HUDEP-2 (cell line): ENCODE data around the gene ACTRT2.
A peak's percentile ranks its signal among the peaks of the same experiment; 100 is the strongest.

Experiments used
- DNase-seq, 76 experiments: peaks; one replicate each; lab custom pipeline; 2025; ENCODE audit not compliant: unreplicated experiment in 76 of 76; lab: John Stamatoyannopoulos, UW

The ACTRT2 gene

DNA sequence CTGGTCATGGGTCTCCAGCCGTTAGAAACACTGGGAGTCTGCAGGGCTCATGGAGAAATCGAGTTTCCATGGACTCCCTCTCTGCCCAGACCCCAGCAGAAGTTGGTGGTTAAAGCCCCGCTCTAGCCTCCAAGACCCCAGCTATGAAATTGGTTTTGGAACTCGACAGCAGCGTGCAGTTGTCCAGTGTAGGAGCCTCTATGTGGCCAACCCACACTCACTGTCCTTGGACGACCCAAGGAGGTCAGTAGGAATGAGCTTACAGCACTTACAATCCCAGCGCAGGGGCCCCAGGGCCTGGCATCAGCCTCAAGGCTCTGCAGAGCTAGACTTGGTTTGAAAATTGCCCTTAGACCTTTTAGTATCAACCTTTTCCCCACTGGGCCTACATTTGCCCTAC, 44.5 kb downstream of the ACTRT2 start:
- DNase-seq = no peak

DNA sequence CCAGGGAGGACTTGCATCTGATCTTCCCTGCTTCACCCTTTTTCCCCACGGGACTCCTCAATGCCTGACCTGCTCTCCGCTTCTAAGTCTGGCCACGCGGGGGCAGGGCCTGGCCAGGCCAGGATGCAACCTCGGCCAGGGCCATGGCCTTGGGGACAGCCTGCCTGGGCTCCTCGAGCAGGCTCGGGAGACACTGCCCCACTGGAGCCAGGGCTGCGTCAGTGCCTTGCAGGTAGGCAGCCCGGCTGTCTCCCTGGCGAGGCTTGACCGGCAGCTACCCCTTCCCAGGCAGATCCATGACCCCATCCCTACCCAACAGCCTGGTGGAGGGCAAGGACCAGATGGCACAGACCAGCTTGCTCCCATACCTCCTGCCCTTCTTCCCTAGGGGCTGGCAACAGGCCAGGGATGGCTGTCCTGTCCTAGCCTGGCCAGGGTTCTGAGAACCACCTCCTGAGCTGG, 45.0 kb downstream of the ACTRT2 start:
- DNase-seq = peak in 2 of 76 experiments; percentile 1 to 11

DNA sequence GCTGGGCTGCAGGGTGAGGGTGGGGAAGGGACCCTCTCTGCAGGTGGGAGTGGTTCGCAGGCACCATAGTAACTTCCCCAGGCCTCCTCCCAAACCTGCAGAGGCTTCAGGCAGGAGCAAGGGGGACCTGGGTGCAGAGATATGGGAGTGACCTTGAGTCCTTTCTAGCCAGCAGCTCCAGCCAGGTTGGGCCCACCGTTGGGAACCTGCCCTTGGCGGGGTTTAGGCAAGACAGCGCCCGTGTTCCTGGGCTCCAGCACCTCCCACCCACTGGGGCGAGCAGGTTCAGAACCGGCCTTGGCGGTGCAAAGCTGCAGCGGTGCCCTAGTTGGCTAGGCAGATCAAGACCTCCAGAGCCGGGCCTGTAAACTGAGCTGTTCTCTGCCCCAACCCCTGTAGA, 45.6 kb downstream of the ACTRT2 start:
- no peak for DNase-seq

DNA sequence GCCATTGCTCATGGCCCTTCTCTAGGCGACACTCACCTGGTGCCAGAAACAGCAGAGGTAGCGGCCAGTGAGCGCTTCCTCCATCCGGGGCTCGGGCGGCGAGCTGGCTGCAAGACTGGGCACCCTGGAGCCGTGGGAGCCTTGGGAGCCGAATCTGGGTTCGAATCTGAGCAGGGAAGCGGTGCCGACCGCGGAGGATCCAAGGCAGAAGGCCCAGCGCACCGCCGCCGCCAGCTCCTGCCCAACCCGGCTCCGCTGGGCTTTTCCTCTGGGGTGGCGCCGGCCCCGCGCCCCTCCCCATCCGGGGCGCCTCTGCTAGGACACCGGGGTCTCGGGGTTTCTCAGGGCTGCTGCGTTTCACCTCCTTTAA, 46.0 kb downstream of the ACTRT2 start:
- no peak for DNase-seq

DNA sequence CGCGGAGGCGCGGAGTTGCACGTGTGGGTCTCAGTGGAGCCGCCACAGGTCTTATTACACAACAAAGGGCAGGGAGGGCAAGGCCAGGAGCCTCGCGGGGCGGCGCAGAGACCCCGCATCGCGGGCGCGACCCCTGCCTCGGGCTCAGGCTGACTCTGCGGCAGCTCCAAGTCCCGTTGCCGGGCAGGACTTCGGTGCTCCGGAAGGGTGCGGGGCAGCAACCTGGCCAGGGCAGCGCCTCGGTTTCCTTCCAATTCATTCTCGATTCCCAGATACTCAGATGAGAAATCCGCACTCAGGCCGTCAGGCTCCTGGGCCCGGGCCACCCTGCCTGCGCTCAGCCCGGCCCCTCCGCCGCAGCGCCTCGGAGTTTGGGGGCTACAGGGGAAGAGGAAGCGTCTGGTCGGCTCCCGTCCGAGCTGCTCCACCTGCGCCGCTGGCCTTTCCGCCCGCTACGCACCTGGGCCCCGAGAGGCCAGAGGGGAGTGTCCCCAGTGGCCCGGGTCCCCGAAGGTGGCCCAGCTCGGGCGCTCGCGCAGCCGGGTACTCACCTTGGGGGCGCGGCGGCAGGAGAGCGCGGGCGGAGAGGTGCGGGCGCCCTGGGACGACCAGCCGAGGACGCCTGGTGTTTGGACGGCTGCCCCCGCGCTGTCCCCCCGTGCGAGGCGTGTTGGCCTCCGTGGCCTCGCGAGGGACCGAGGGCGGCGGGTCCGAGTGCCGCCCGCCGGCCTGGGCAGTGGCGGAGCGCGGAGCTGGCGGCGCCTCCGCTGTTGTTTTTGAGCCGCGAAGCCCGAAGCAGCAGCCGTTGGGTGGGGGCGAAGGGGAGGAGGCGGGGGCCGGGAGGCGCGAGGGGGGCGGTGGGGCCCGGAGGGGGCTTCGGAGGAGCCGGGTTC, 46.6 kb downstream of the ACTRT2 start:
- DNase-seq = no peak

DNA sequence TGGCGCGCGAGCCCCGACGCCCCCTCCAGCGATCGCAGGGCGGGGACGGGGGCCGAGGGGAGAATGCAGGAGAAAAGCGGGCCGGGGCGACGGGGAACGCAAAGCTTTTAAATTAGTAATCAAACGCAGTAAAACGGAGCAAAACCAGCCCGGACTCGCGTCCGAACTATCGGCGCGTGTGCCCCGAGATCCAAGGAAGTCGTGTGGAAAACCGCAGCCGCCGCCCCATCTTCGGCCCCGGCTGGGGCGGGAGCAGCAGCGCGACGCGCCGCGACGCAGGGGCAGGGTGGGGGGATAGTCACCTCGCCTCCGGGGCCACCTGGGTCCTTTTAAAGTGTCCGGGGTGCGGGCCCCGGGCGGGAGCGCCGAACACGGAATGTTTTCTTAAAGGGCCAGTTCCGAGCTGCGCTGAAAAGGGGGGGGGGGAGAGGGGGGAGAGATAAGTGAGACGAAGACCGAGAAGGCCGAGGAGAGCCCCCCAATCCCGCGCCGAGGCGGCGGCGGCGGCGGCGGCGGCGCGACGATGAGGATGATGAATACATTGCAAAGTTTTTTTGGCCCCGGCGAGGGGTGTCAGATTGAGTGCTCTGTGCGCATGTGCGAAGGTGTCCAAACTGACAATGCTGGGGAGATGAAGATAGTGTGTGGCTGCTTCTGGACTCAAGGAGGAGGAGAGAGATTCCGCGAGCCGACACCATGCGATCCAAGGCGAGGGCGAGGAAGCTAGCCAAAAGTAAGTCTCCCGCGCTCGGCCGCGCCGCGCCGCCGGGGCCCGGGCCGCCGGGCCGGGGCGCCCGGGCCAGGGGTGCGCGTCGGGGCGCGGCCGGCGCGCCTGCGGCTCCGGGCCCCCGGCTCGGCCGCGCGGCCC, 47.5 kb downstream of the ACTRT2 start, which contains the start of gene PRDM16:
TSS of gene PRDM16 (plus strand) at position 640 of the 868 bp plus-strand sequence. CDS start at position 697, 57 bp downstream.
- peak in 2 of 76 experiments; percentile 3 to 7 for DNase-seq

DNA sequence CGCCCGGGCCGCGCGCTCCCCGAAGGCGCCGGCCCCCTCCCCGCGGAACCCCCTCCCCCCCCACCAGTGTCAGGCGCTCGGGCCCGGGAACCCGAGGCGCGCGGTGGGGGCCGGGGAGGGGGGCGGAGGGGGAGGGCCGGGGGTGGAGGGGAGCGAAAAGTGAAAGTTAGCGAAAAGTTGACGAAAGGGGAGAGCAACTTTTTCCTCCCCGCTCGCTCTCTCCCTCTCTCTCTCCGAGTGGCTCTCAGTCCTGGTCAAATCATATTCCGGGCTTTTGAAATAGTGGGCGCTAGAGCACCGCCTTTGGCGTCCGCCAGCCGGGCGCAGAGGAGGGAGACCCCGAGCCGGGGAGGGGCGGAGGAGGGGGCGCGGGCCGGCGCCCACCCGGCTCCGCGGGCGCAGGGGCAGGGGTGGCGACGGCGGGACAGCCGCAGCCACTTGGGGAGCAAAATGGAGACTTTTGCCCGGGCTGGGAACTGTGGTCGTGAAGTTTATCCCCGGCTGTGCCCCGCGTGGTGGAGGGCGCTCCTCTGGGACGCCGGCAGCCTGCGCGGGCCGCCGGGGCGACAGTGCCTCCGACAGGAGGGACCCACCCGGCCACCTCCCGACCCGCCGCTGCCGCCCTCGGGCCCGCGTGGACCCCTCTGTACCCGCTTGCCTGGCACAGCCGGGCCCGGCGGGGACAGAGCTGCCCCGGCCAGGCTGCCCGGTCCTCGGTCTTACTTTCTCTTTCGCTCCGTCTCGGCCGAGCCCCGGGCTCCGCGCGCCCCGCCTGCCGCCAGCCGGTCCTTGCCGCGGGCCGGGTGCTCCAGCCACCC, 48.4 kb downstream of the ACTRT2 start:
- DNase-seq = no peak

DNA sequence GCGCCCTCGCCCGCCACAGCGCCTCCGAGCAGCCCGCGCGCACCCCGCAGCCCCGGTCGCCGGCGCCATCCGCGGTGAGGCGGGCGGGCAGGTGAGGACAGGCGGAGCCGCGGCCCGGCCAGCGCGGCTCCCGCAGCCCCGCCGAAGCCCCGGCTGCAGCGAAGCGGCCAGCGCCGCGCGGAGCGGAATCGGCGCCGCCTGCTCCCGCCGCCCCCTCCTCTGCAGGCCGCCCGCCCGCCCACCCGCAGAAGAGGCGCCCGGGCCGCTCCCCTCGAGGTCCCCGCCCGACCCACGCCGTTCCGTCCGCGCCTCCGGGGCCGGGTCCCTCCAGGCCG, 49.0 kb downstream of the ACTRT2 start:
- no peak for DNase-seq

DNA sequence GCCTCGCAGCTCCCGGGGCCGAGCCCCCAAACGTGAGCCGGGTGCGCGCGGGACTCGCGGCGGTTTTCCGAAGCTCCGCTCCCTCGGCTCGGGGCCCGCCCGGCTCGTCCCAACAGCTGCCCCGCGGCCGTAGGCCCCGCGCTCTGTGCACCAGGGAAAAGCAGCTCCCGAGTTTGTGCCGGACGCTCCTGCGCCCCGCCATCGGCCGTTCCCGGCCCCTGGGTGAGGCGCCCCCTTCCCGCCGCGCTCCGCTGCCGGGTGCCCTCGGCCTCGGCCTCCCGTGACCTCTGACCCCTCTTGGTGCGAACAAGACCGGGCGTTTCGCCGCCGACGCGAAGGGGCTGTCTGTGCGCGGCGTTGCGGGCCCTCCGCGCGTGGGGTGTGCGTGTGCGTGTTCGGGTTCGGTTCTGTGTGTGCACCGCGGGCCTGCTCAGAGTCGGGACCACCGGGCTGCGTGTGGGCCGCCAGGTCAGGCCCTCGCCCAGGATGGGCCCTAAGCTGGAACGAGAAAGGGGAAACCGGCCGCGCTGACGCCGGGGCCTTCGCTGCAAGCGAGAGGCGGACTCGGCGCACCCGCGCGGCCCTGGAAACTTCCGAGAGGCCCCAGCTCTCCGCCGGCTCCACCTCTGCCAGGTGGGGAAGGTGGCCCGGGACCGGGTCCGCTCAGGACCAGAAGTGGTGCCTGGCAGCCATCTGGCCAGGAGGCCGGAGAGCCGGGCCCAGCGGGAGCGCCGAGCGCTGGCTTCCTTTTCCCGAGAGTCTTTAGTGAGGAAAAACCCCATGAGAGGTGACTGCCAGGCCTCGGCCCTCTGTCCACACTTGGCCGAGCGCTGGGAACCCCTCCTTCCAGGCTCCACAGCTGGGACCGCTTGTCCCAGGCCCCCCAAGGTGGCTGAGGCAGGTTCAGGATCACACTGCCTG, 49.6 kb downstream of the ACTRT2 start:
- no peak for DNase-seq

DNA sequence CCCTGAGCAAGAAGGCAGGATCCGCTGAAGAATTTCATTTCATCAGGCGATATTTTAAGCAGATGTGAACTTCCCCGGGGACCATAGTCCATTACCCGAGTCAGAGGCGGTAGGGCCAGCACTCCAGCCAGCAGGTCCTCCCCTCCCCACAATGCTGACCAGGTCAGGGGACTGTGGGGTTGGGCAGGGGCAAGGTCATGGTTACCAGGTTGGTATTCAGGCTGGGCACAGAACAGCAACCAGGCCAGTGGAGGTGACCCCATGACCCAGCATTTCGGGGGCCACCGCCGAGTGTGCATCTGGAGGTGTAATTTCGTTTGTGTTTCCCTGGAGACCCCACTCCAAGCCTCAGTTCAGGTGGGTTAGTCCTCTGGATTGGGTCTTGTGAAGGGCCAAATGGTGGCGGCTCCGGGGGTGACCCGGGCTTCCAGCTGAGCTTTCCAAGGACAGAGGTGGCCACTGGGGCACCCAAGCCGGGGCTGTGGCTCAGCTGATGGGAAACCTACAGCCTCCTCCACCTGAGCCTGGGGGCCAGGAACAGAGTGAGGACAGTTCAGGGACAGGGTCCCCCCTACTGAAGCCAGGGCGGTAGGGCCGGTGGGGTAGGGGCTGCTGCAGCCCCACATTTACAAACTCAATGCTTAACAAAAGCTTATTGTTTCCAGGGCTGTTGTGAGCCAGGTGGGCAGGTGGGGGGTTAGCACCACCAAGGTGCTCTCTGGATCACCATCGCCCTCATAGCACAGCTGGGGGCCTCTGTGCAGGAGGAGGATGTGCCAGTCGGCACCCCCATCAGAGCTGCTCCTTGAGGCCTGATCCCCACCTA, 50.5 kb downstream of the ACTRT2 start:
- no peak for DNase-seq
